GM12878 (cell line): ENCODE results near the gene RPLP2. TPM values are rescaled to one million over a fixed set of nuclear protein-coding genes. Genes with fewer than 3 reads are reported as not detected.

Experiments used
- ATAC-seq: fragments of 200-7000 bp; cut with Tn5 transposase; 3 replicates; pipeline ENCODE4 v1.9.1; 2020; ENCODE audit warnings: mild to moderate bottlenecking, moderate library complexity
- BruUV-seq: library from RNA; stranded (reverse); fragments of 400-500 nt; replicated peaks from 2 replicates; lab custom pipeline; 2021; lab: Mats Ljungman, UMichigan
- CTCF ChIA-PET: fragments of 300-600 bp; sonication (Branson Sonifier 250); formaldehyde crosslinking; extraction: SDS; loops from one replicate; lab custom pipeline; 2021; ENCODE audit warnings: inconsistent platforms; lab: Yijun Ruan, JAX
- POLR2A ChIA-PET: fragments of 350-600 bp; formaldehyde crosslinking; extraction: SDS; loops from one replicate; lab custom pipeline; 2021; ENCODE audit warnings: inconsistent platforms; lab: Charles Lee
- RAD21 ChIA-PET: fragments of 300-600 bp; sonication (Branson Sonifier 250); formaldehyde crosslinking; loops from one replicate; lab custom pipeline; 2023; ENCODE audit warnings: antibody characterized with exemption; ENCODE audit not compliant: unreplicated experiment; lab: Charles Lee
- SMC1A ChIA-PET: fragments of 300-600 bp; sonication (Branson Sonifier 250); formaldehyde crosslinking; loops from one replicate; lab custom pipeline; 2023; ENCODE audit not compliant: unreplicated experiment, uncharacterized antibody; lab: Charles Lee
- DNase-seq: peaks from one replicate; pipeline ENCODE4 v3.0.0-alpha.2; 2011; ENCODE audit warnings: low read depth, low spot score
- FAIRE-seq: peaks from 3 replicates; lab custom pipeline; 2011; peaks lifted over from hg19 to GRCh38; lab: Jason Lieb, UNC
- H2AFZ ChIP-seq: 2 replicates; pipeline ENCODE4 v1.6.0; 2011; ENCODE audit warnings: low read depth, low read length, control low read depth; ENCODE audit not compliant: control insufficient read depth
- H3K27ac ChIP-seq: 2 replicates; pipeline ENCODE4 v1.5.1; 2011; ENCODE audit warnings: control low read depth; ENCODE audit not compliant: control insufficient read depth, insufficient read depth
- H3K27me3 ChIP-seq, 2 experiments: replicated peaks in 1 of 2; 2 replicates each; pipeline versions ENCODE4 v1.6.0 to v1.6.1; 2011; ENCODE audit warnings: low read length in 1 of 2; ENCODE audit not compliant: control insufficient read depth in 2 of 2, insufficient read depth in 2 of 2
- H3K36me3 ChIP-seq, 2 experiments: 2 replicates each; pipeline ENCODE4 v1.5.1; 2011; ENCODE audit warnings: low read length in 1 of 2; ENCODE audit not compliant: control insufficient read depth in 2 of 2, insufficient read depth in 2 of 2
- H3K4me1 ChIP-seq: 2 replicates; pipeline ENCODE4 v1.6.1; 2011; ENCODE audit warnings: mild to moderate bottlenecking, low read length, moderate library complexity, mixed read lengths; ENCODE audit not compliant: control insufficient read depth, insufficient read depth
- H3K4me2 ChIP-seq: 2 replicates; pipeline ENCODE4 v1.6.0; 2011; ENCODE audit warnings: control low read depth; ENCODE audit not compliant: control insufficient read depth, insufficient read depth
- H3K4me3 ChIP-seq: fragments of 200-600 bp; sonication (generic); 2 replicates; pipeline ENCODE4 v1.5.1; 2016
- H3K79me2 ChIP-seq: 2 replicates; pipeline ENCODE4 v1.6.0; 2011; ENCODE audit warnings: low read length; ENCODE audit not compliant: control insufficient read depth, insufficient read depth
- H3K9ac ChIP-seq: 2 replicates; pipeline ENCODE4 v1.8.0; 2011; ENCODE audit warnings: low read length, control low read depth, mixed read lengths; ENCODE audit not compliant: control insufficient read depth, insufficient read depth
- H3K9me3 ChIP-seq: replicated peaks from 3 replicates; pipeline ENCODE4 v1.5.1; 2011; ENCODE audit warnings: mild to moderate bottlenecking, low read length; ENCODE audit not compliant: control insufficient read depth, insufficient read depth
- H4K20me1 ChIP-seq: 2 replicates; pipeline ENCODE4 v1.6.0; 2011; ENCODE audit not compliant: control insufficient read depth, insufficient read depth
- ATF2 ChIP-seq: IDR thresholded peaks from 2 replicates; pipeline ENCODE4 v1.6.1; 2012; ENCODE audit warnings: low read length, inconsistent platforms
- CTCF ChIP-seq, 3 experiments: IDR thresholded peaks in 2 of 3; conservative IDR thresholded peaks in 1 of 3; 2 replicates each; pipeline ENCODE4 v1.5.1; 2011; ENCODE audit warnings: low read depth in 3 of 3, low read length in 3 of 3, mild to moderate bottlenecking in 3 of 3, control low read depth in 2 of 3, moderate library complexity in 2 of 3, inconsistent platforms in 1 of 3, mixed read lengths in 1 of 3; ENCODE audit not compliant: control insufficient read depth in 2 of 3, insufficient read depth in 1 of 3; ENCODE audit errors: extremely low read depth in 1 of 3
- PBX3 ChIP-seq: IDR thresholded peaks from 2 replicates; pipeline ENCODE4 v1.6.1; 2011; ENCODE audit warnings: mild to moderate bottlenecking, low read depth, low read length, moderate library complexity; ENCODE audit not compliant: insufficient replicate concordance
- POLR2A ChIP-seq: IDR thresholded peaks from 2 replicates; pipeline ENCODE4 v1.6.1; 2011; ENCODE audit warnings: low read depth, mild to moderate bottlenecking, low read length
- TAF1 ChIP-seq: IDR thresholded peaks from 2 replicates; pipeline ENCODE4 v1.6.1; 2011; ENCODE audit warnings: mild to moderate bottlenecking, low read depth, low read length, borderline replicate concordance
- ZNF274 ChIP-seq: IDR thresholded peaks from one replicate; pipeline ENCODE4 v1.8.0; 2011; ENCODE audit not compliant: insufficient read length, insufficient read depth
- WGBS: methylation state at CpG from one replicate; pipeline ENCODE4 v1.1.6; 2016; ENCODE audit warnings: low lambda C conversion rate; ENCODE audit not compliant: insufficient replicate concordance, insufficient coverage; ENCODE audit errors: missing lambda C conversion rate; 5-methylcytosine and 5-hydroxymethylcytosine counted together
- in situ Hi-C: fragments of 300-500 bp; cut with MboI; formaldehyde crosslinking; loops from 9 replicates; pipeline ENCODE4 v1.14.3; 2018; ENCODE audit warnings: mixed read lengths
- intact Hi-C: fragments of 100-400 bp; cut with micrococcal nuclease; formaldehyde crosslinking; loops from one replicate; pipeline ENCODE4 v1.14.2; 2022; ENCODE audit not compliant: unreplicated experiment
- polyA plus RNA-seq, 11 experiments: library from polyadenylated mRNA; depleted of rRNA in 4 of 11; unstranded in 6 of 11; stranded (reverse) in 5 of 11; fragments of >200 nt; fragmentation: Nextera tagmentation in 4 of 11; fragmentation: Illumina TruSeq in 1 of 11; extraction: Ambion mirVana in 4 of 11; extraction: Trizol in 1 of 11; gene quantifications; 1 replicate in 1 of 11; 2 replicates in 10 of 11; pipeline versions ENCODE4 v1.2.1 to v1.2.3, GENCODE V29; 2011 to 2016; ENCODE audit warnings: inconsistent platforms in 2 of 11, missing spikeins in 2 of 11, low read depth in 1 of 11
- total RNA-seq, 4 experiments: library from RNA; depleted of rRNA in 3 of 4; stranded (reverse); fragments of >200 nt in 3 of 4; fragmentation: Illumina TruSeq in 1 of 4; extraction: Trizol in 1 of 4; gene quantifications; 2 replicates each; pipeline versions ENCODE4 v1.2.1 to v1.2.3, GENCODE V29; 2013 to 2021

RPLP2 gene
- total and polyA plus RNA-seq, 10 of the 15 experiments (the other 5 are each of a cell fraction or from before 2014, with no cell fraction given): 488 to 3,558 (median 1,481) TPM

- ChIA-PET CTCF (no interaction called here), RAD21 (no interaction called here), POLR2A (no interaction called here), SMC1A (no interaction called here)
- no peak overlapping the region for H3K27ac ChIP-seq
- no peaks in the 10 kb centered on the region for H4K20me1 ChIP-seq
- intact Hi-C loops (no loop called here), in situ Hi-C loops (no loop called here)
- H3K36me3 ChIP-seq: peaks cover 36 to 37% of the 10 kb centered on the region in 2 experiments; a peak in 3 of 4 replicates
- H3K4me1 ChIP-seq: no peaks in the 10 kb centered on the region
- FAIRE-seq (no peak), DNase-seq (no peak)
- H3K27me3 ChIP-seq: no peaks in the 10 kb centered on the region
- BruUV-seq: no TSS peak
- TF ChIP-seq TAF1 (no peak), PBX3 (no peak), POLR2A (peak; percentile 35; the same call in 1 of the 2 replicates)
- TF ChIP-seq, all 136 proteins: peak for 1
- 96% methylated on average over 8 of the region's 8 CpGs for WGBS
- Histone ChIP-seq H2AFZ (no peak overlapping the region), H3K79me2 (no peaks in the 10 kb centered on the region), H3K4me2 (no peak overlapping the region), H3K4me3 (no peak overlapping the region), H3K9me3 (no peaks in the 10 kb centered on the region), H3K9ac (no peak overlapping the region)
- ATAC-seq: no peak
These were observed 48.1 kb upstream of the RPLP2 start for GRCh38 chr11:761526-762108.

GRCh38 chr11:762421-763072, 47.2 kb upstream of the RPLP2 start:
- Histone ChIP-seq H3K36me3 (peaks cover 29 to 42% of the 10 kb centered on the region in 2 experiments; a peak in 3 of 4 replicates), H3K4me2 (no peak overlapping the region), H3K27ac (no peak overlapping the region), H4K20me1 (no peaks in the 10 kb centered on the region), H3K79me2 (no peaks in the 10 kb centered on the region), H3K9ac (no peak overlapping the region), H3K4me1 (no peaks in the 10 kb centered on the region), H3K4me3 (no peak overlapping the region), H3K27me3 (no peaks in the 10 kb centered on the region), H2AFZ (no peak overlapping the region), H3K9me3 (no peaks in the 10 kb centered on the region)
- in situ Hi-C loops (no loop called here), intact Hi-C loops (no loop called here)
- SMC1A ChIA-PET: no interaction called here
- FAIRE-seq (no peak), ATAC-seq (peak; percentile 62), DNase-seq (no peak)
- no peak for TF ChIP-seq ATF2
- peak; percentile 70 for TF ChIP-seq POLR2A
- peak in 2 of 3 experiments; percentile 20 to 38; a peak in 2 of 6 replicates for TF ChIP-seq CTCF (IDR thresholded peaks at IDR 0.05 in 2 of 3, conservative IDR thresholded peaks at IDR 0.05 in 1 of 3; ENCODE audit: control insufficient read depth in 2 of 3, extremely low read depth in 1 of 3, insufficient read depth in 1 of 3, low read depth in 3 of 3, low read length in 3 of 3)
- TF ChIP-seq ZNF274: no peak
- BruUV-seq: no TSS peak
- 54% methylated on average over 10 of the region's 10 CpGs for WGBS
- RAD21 ChIA-PET: no interaction called here
- CTCF ChIA-PET: no interaction called here
- POLR2A ChIA-PET: no interaction called here
